H1 (cell line): ENCODE data around the gene IFT81. TPM values are rescaled to one million over a fixed set of nuclear protein-coding genes. Genes with fewer than 3 reads are reported as not detected.

Experiments used
- CTCF ChIA-PET: fragments of 300-600 bp; sonication (Branson Sonifier 250); formaldehyde crosslinking; loops from one replicate; lab custom pipeline; 2021; ENCODE audit not compliant: partially characterized antibody; lab: Charles Lee
- POLR2A ChIA-PET: fragments of 300-600 bp; sonication (Branson Sonifier 250); formaldehyde crosslinking; loops from one replicate; lab custom pipeline; 2021; ENCODE audit warnings: inconsistent platforms; ENCODE audit not compliant: partially characterized antibody; lab: Charles Lee
- DNase-seq, 2 experiments: peaks; one replicate each; pipeline versions ENCODE4 v3.0.0 to v3.0.0-alpha.2; 2010 to 2022; ENCODE audit warnings: low spot score in 2 of 2, low read depth in 1 of 2, mixed read lengths in 1 of 2
- FAIRE-seq: peaks from 2 replicates; lab custom pipeline; 2011; peaks lifted over from hg19 to GRCh38; lab: Jason Lieb, UNC
- H2AFZ ChIP-seq: 2 replicates; pipeline ENCODE4 v1.8.1; 2012; ENCODE audit warnings: low read length, inconsistent platforms
- H2AK5ac ChIP-seq: 2 replicates; pipeline ENCODE4 v1.6.1; 2013; ENCODE audit warnings: low read depth, low read length
- H2BK120ac ChIP-seq: replicated peaks from 2 replicates; pipeline ENCODE3; 2013; ENCODE audit warnings: low read depth, low read length, inconsistent platforms
- H2BK12ac ChIP-seq: 2 replicates; pipeline ENCODE4 v1.6.1; 2013; ENCODE audit warnings: low read depth, low read length
- H2BK15ac ChIP-seq: 2 replicates; pipeline ENCODE4 v1.6.1; 2013; ENCODE audit warnings: low read length
- H2BK20ac ChIP-seq: 2 replicates; pipeline ENCODE4 v1.6.1; 2013; ENCODE audit warnings: low read length
- H2BK5ac ChIP-seq: 2 replicates; pipeline ENCODE4 v1.6.1; 2013; ENCODE audit warnings: low read depth, low read length
- H3K14ac ChIP-seq: 2 replicates; pipeline ENCODE4 v1.6.1; 2013; ENCODE audit warnings: inconsistent platforms; ENCODE audit not compliant: insufficient read length
- H3K18ac ChIP-seq: 2 replicates; pipeline ENCODE4 v1.6.1; 2013; ENCODE audit warnings: low read length; ENCODE audit errors: extremely low read depth
- H3K23ac ChIP-seq: 2 replicates; pipeline ENCODE4 v1.6.1; 2013; ENCODE audit warnings: inconsistent platforms; ENCODE audit not compliant: insufficient read length
- H3K23me2 ChIP-seq: 2 replicates; pipeline ENCODE4 v1.6.1; 2013; ENCODE audit warnings: low read depth, low read length
- H3K27ac ChIP-seq: 2 replicates; pipeline ENCODE4 v1.6.1; 2011; ENCODE audit warnings: low read depth, low read length, inconsistent platforms
- H3K27me3 ChIP-seq, 4 experiments: replicated peaks in 1 of 4; 1 replicate in 1 of 4; 2 replicates in 3 of 4; pipeline versions ENCODE4 v1.6.1 to v1.8.1; 2011 to 2013; ENCODE audit warnings: low read length in 3 of 4, mild to moderate bottlenecking in 3 of 4, inconsistent platforms in 2 of 4, mixed read lengths in 2 of 4, moderate library complexity in 1 of 4; ENCODE audit not compliant: control insufficient read depth in 3 of 4, insufficient read depth in 3 of 4; ENCODE audit errors: extremely low read depth in 1 of 4
- H3K36me3 ChIP-seq, 4 experiments: 2 replicates each; pipeline versions ENCODE4 v1.6.1 to v1.8.1; 2011 to 2013; ENCODE audit warnings: mild to moderate bottlenecking in 4 of 4, low read length in 3 of 4, moderate library complexity in 2 of 4, control low read depth in 1 of 4, inconsistent platforms in 1 of 4; ENCODE audit not compliant: insufficient read depth in 4 of 4, control insufficient read depth in 2 of 4
- H3K4ac ChIP-seq: replicated peaks from 2 replicates; pipeline ENCODE3; 2013; ENCODE audit warnings: low read length, low read depth, mixed read lengths, inconsistent platforms; ENCODE audit not compliant: insufficient read length
- H3K4me1 ChIP-seq, 4 experiments: replicated peaks in 1 of 4; 1 replicate in 1 of 4; 2 replicates in 3 of 4; pipeline versions ENCODE4 v1.6.1 to v1.8.1; 2011 to 2013; ENCODE audit warnings: low read length in 3 of 4, inconsistent platforms in 2 of 4, mixed read lengths in 1 of 4; ENCODE audit not compliant: insufficient read depth in 4 of 4, control insufficient read depth in 3 of 4
- H3K4me2 ChIP-seq, 2 experiments: 2 replicates each; pipeline versions ENCODE4 v1.6.1 to v1.8.1; 2011 to 2013; ENCODE audit warnings: low read depth in 2 of 2, low read length in 2 of 2, control low read depth in 1 of 2, inconsistent platforms in 1 of 2, mild to moderate bottlenecking in 1 of 2; ENCODE audit not compliant: insufficient read depth in 1 of 2
- H3K4me3 ChIP-seq, 4 experiments: fragments of 200-600, 300-600 bp in 1 of 4; sonication (generic), shearing (Covaris generic), sonication (Bioruptor Twin) in 1 of 4; 2 replicates each; pipeline versions ENCODE4 v1.5.1 to v1.8.1; 2011 to 2016; ENCODE audit warnings: low read length in 4 of 4, low read depth in 3 of 4, control low read depth in 2 of 4, inconsistent platforms in 2 of 4, mild to moderate bottlenecking in 2 of 4, mixed read lengths in 1 of 4, moderate library complexity in 1 of 4; ENCODE audit not compliant: insufficient read depth in 2 of 4; ENCODE audit errors: extremely low read depth in 1 of 4
- H3K56ac ChIP-seq: replicated peaks from 2 replicates; pipeline ENCODE3; 2013; ENCODE audit warnings: low read depth, mild to moderate bottlenecking, mixed read lengths, low read length, inconsistent platforms; ENCODE audit not compliant: insufficient read length
- H3K79me1 ChIP-seq: 2 replicates; pipeline ENCODE4 v1.6.1; 2013; ENCODE audit warnings: low read depth, low read length, control low read depth
- H3K79me2 ChIP-seq, 2 experiments: 2 replicates each; pipeline versions ENCODE4 v1.6.1 to v1.8.1; 2012 to 2013; ENCODE audit warnings: low read length in 2 of 2, mild to moderate bottlenecking in 2 of 2, inconsistent platforms in 1 of 2; ENCODE audit not compliant: insufficient read depth in 2 of 2, control insufficient read depth in 1 of 2
- H3K9ac ChIP-seq, 4 experiments: replicated peaks in 1 of 4; 1 replicate in 1 of 4; 2 replicates in 3 of 4; pipeline versions ENCODE4 v1.6.1 to v1.8.1; 2011 to 2013; ENCODE audit warnings: low read depth in 3 of 4, low read length in 3 of 4, control low read depth in 2 of 4, mild to moderate bottlenecking in 2 of 4, moderate library complexity in 2 of 4, inconsistent platforms in 1 of 4; ENCODE audit errors: extremely low read depth in 1 of 4
- H3K9me3 ChIP-seq, 2 experiments: 2 replicates each; pipeline versions ENCODE4 v1.6.1 to v1.8.1; 2012 to 2013; ENCODE audit warnings: mild to moderate bottlenecking in 2 of 2, moderate library complexity in 2 of 2, control low read depth in 1 of 2, inconsistent platforms in 1 of 2, low read depth in 1 of 2, low read length in 1 of 2, mixed read lengths in 1 of 2; ENCODE audit not compliant: insufficient read depth in 2 of 2
- H4K20me1 ChIP-seq, 2 experiments: replicated peaks in 1 of 2; 2 replicates each; pipeline versions ENCODE3 to v1.8.1; 2011 to 2013; ENCODE audit warnings: inconsistent platforms in 2 of 2, low read length in 2 of 2, mild to moderate bottlenecking in 1 of 2; ENCODE audit not compliant: insufficient read depth in 2 of 2, control insufficient read depth in 1 of 2
- H4K5ac ChIP-seq: 2 replicates; pipeline ENCODE4 v1.6.1; 2013; ENCODE audit warnings: low read length, low read depth, mixed read lengths, inconsistent platforms; ENCODE audit not compliant: insufficient read length
- H4K8ac ChIP-seq: 2 replicates; pipeline ENCODE4 v1.8.0; 2013; ENCODE audit warnings: mild to moderate bottlenecking, moderate library complexity, low read length, inconsistent platforms; ENCODE audit not compliant: insufficient read depth; ENCODE audit errors: extremely low read depth
- H4K91ac ChIP-seq: replicated peaks from 2 replicates; pipeline ENCODE3; 2013; ENCODE audit warnings: low read length, mixed read lengths, inconsistent platforms; ENCODE audit not compliant: insufficient read length
- KDM4A ChIP-seq: IDR thresholded peaks from one replicate; pipeline ENCODE4 v1.7.1; 2012; ENCODE audit warnings: low read depth, mild to moderate bottlenecking, moderate library complexity, low read length, inconsistent platforms; ENCODE audit not compliant: severe bottlenecking
- MAFK ChIP-seq: IDR thresholded peaks from 2 replicates; pipeline ENCODE4 v1.6.1; 2012; ENCODE audit warnings: low read depth, mild to moderate bottlenecking, improper control_type of control experiment, low read length
- MAX ChIP-seq: IDR thresholded peaks from 2 replicates; pipeline ENCODE4 v1.6.1; 2012; ENCODE audit warnings: inconsistent platforms
- SIX5 ChIP-seq: IDR thresholded peaks from 2 replicates; pipeline ENCODE4 v1.6.1; 2011; ENCODE audit warnings: mild to moderate bottlenecking, low read depth, low read length
- SUZ12 ChIP-seq: fragments of 200-600 bp; sonication (generic); IDR thresholded peaks from 2 replicates; pipeline ENCODE4 v1.6.1; 2012; ENCODE audit warnings: mild to moderate bottlenecking, inconsistent platforms, low read length, moderate library complexity, mixed read lengths
- WGBS, 2 experiments: shearing (Covaris generic) in 1 of 2; methylation state at CpG; one replicate each; pipeline versions ENCODE4 v1.1.6 to v1.1.7; 2013 to 2015; ENCODE audit warnings: low lambda C conversion rate in 2 of 2, mixed read lengths in 2 of 2, inconsistent platforms in 1 of 2, low coverage in 1 of 2, missing lambda C conversion rate in 1 of 2; ENCODE audit not compliant: insufficient replicate concordance in 2 of 2, insufficient coverage in 1 of 2, insufficient read length in 1 of 2; ENCODE audit errors: extremely low coverage in 1 of 2, missing lambda C conversion rate in 1 of 2; 5-methylcytosine and 5-hydroxymethylcytosine counted together
- long read RNA-seq, 2 experiments: library from RNA in 1 of 2; library from capped mRNA in 1 of 2; stranded (forward); transcript quantifications; one replicate each; pipeline ENCODE4 v2.0.0, GENCODE V29; 2021; ENCODE audit warnings: inconsistent platforms in 1 of 2
- polyA minus RNA-seq, 3 experiments: library from RNA; depleted of rRNA, polyadenylated mRNA; stranded (reverse); fragments of >200 nt; gene quantifications; 1 replicate in 2 of 3; 2 replicates in 1 of 3; pipeline ENCODE4 v1.2.3, GENCODE V29; 2011
- polyA plus RNA-seq, 7 experiments: library from polyadenylated mRNA; depleted of rRNA in 3 of 7; stranded (reverse) in 5 of 7; unstranded in 2 of 7; fragments of >200 nt in 5 of 7; fragments of 200-250 nt in 2 of 7; gene quantifications; 1 replicate in 5 of 7; 2 replicates in 1 of 7; 4 replicates in 1 of 7; pipeline versions ENCODE4 v1.2.1 to v1.2.3, GENCODE V29; 2011 to 2013; ENCODE audit warnings: missing spikeins in 2 of 7, mixed read lengths in 2 of 7
- total RNA-seq: library from RNA; stranded (reverse); fragmentation: NEBNext Ultra II Directional; extraction: Animal tissue kit (Norgen Biotek cat#: 25700); gene quantifications from 2 replicates; pipeline ENCODE4 v1.2.1, GENCODE V29; 2021

The IFT81 gene, protein sequence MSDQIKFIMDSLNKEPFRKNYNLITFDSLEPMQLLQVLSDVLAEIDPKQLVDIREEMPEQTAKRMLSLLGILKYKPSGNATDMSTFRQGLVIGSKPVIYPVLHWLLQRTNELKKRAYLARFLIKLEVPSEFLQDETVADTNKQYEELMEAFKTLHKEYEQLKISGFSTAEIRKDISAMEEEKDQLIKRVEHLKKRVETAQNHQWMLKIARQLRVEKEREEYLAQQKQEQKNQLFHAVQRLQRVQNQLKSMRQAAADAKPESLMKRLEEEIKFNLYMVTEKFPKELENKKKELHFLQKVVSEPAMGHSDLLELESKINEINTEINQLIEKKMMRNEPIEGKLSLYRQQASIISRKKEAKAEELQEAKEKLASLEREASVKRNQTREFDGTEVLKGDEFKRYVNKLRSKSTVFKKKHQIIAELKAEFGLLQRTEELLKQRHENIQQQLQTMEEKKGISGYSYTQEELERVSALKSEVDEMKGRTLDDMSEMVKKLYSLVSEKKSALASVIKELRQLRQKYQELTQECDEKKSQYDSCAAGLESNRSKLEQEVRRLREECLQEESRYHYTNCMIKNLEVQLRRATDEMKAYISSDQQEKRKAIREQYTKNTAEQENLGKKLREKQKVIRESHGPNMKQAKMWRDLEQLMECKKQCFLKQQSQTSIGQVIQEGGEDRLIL
- total RNA-seq (14.4 and 14.5 TPM in 2 replicates), polyA plus RNA-seq (2011; rRNA removed) (2.8 and 4.1 TPM in 2 replicates), polyA minus RNA-seq (2011; rRNA and poly(A)+ RNA removed) (3.3 and 5.9 TPM in 2 replicates)
- polyA plus RNA-seq (2011; cell fraction: cytosol; rRNA removed): 11.0 TPM
- polyA plus RNA-seq (2011; cell fraction: nucleus; rRNA removed): 4.3 TPM
- 7.9 to 15.8 TPM (median 9.1 TPM) in 4 replicates for polyA plus RNA-seq (2012, experiment 1 of 2)
- polyA plus RNA-seq (2012, experiment 2 of 2): 1.2 TPM
- polyA plus RNA-seq (2013, experiment 1 of 2): 11.6 TPM
- 12.1 TPM for polyA plus RNA-seq (2013, experiment 2 of 2)
- polyA minus RNA-seq (2011; cell fraction: cytosol; rRNA and poly(A)+ RNA removed): 5.9 TPM
- polyA minus RNA-seq (2011; cell fraction: nucleus; rRNA and poly(A)+ RNA removed): 10.3 TPM
- long read RNA-seq, experiment 1, partial matches to known transcripts: 8 of 11 reads
- long read RNA-seq, experiment 1, other reads (novel, unspliced or antisense): 3 of 11 reads
- long read RNA-seq, experiment 2, transcript IFT81-209 (19 exons, 2,710 nt): major isoform, 9 of 27 reads
- long read RNA-seq, experiment 2, partial matches to known transcripts: 12 of 27 reads
- long read RNA-seq, experiment 2, other reads (novel, unspliced or antisense): 2 of 27 reads

DNA sequence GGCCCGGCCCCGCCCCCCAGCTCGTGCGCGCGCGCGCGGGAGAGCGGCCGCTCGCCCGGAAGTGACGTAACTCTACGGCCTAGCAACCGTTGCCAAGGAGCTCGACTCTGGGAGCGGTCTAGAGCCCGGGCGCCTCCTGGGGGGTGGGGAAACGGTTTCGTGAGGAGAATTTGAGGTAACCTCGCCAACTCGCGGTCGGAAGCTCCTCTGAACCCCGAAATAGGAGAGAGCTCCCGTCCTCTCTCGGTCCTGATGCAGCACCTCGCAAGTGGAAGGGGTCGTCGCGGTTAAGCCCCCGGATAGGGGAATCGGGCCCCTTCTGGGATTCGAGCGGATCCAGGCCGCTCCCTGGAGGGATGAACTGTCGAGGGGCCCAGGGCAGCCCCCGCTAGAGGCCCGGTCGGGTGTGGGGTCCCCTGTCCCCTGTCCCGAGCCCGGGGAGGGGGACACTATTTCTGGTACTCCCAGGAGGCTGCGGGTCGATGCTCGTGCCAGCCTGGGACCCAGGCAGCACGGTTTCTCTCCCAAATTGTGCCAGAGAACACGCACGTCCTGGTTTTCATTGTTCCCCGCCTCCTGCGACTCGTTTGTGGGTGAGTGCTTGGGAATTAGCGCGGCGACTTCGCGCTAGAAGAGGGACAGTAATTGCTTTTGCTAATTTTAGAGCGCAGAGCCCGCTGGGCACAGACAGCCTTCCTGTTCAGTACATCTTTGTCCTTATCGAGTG lies at the start of gene IFT81:
Gene IFT81 (plus strand): TSS at position 89 of the 727 bp plus-strand sequence. CDS start 3,024 bp downstream, outside the sequence.
- Histone ChIP-seq H3K4me1 (peaks cover 0 to 11% (median 10%) of the 10 kb centered on the region in 4 experiments; a peak in 6 of 7 replicates), H3K56ac (no peak within 1 kb of the TSS), H3K27me3 (peaks cover 0 to 2% (median 0%) of the 10 kb centered on the region in 4 experiments; a peak in 3 of 7 replicates), H3K4me2 (peak within 1 kb of the TSS; percentile 80 to 90), H2BK120ac (no peak within 1 kb of the TSS), H4K5ac (no peak within 1 kb of the TSS), H3K36me3 (peaks cover 0 to 7% (median 3%) of the 10 kb centered on the region in 4 experiments; a peak in 4 of 8 replicates), H4K8ac (peak within 1 kb of the TSS; percentile 94), H4K91ac (no peak within 1 kb of the TSS), H3K23ac (no peak within 1 kb of the TSS), H3K9me3 (no peaks in the 10 kb centered on the region), H3K79me2 (peaks cover 0 to 3% of the 10 kb centered on the region in 2 experiments; a peak in 1 of 4 replicates), H3K4me3 (peak within 1 kb of the TSS; percentile 90 to 98 (median 94)), H2AK5ac (no peak within 1 kb of the TSS), H2BK5ac (peak within 1 kb of the TSS; percentile 27), H2AFZ (peak within 1 kb of the TSS; percentile 97), H2BK12ac (no peak within 1 kb of the TSS), H4K20me1 (no peaks in the 10 kb centered on the region), H3K18ac (no peak within 1 kb of the TSS), H3K14ac (no peak within 1 kb of the TSS), H2BK15ac (no peak within 1 kb of the TSS), H3K79me1 (no peaks in the 10 kb centered on the region), H3K27ac (peak within 1 kb of the TSS; percentile 86), H3K23me2 (peaks cover 2% of the 10 kb centered on the region; the same call in 1 of the 2 replicates), H2BK20ac (no peak within 1 kb of the TSS), H3K4ac (no peak within 1 kb of the TSS), H3K9ac (peak within 1 kb of the TSS; percentile 67 to 88 (median 81))
- ChIA-PET POLR2A (interaction anchor here (0.6 to 3.2 kb wide), 10 partner anchors 9 to 188 kb away, joined by 3 to 19 read pairs (median 3); partner anchors contain the start of gene ATP2A2), CTCF (interaction anchor here (0.6 to 4.5 kb wide), 5 partner anchors 15 to 195 kb away, joined by 3 to 16 read pairs (median 3); no protein-coding TSS in a partner anchor)
- peak; percentile 58 to 99 for DNase-seq
- WGBS, 2 experiments: 2% methylated on average over 50 of the region's 61 CpGs; no CpG with 5 or more reads in 1 of the 2 experiments
- no peak for FAIRE-seq
- TF ChIP-seq SUZ12: no peak
- TF ChIP-seq MAFK: no peak
- TF ChIP-seq KDM4A: peak; percentile 53
- no peak for TF ChIP-seq SIX5
- 0 out of 2 replicates have a peak, but pooled peaks have one; percentile 19 for TF ChIP-seq MAX
